HuH-7 (cell line): ENCODE data around the gene IL16.

Experiments
- DNase-seq: peaks from one replicate; pipeline ENCODE4 v3.0.0; 2011; ENCODE audit warnings: low spot score

The IL16 gene

DNA sequence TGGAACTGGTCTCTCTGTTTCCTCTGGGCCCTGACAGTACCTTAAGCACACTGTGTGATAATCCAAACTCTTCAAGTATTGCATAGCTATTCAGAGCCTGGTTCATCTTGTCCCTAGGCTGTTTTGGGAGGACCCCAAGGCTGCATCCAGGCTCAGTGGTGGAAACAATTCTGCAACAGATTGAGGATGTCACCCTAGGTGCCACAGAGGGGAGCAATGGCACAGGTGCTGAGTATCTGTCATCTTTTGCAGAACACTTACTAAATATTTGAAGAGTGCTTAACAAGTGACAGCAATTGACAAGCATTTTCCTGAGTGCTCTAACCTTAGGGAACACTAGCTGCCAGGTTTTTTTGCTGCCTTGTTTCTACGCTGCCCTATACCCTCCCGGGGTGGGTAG, 99.5 kb downstream of the IL16 start:
- DNase-seq = no peak

GRCh38 chr15:81296673-81297072, 100.0 kb downstream of the IL16 start:
- DNase-seq = no peak

- no peak for DNase-seq
These were observed 100.5 kb downstream of the IL16 start for GRCh38 chr15:81297147-81297572.

DNA sequence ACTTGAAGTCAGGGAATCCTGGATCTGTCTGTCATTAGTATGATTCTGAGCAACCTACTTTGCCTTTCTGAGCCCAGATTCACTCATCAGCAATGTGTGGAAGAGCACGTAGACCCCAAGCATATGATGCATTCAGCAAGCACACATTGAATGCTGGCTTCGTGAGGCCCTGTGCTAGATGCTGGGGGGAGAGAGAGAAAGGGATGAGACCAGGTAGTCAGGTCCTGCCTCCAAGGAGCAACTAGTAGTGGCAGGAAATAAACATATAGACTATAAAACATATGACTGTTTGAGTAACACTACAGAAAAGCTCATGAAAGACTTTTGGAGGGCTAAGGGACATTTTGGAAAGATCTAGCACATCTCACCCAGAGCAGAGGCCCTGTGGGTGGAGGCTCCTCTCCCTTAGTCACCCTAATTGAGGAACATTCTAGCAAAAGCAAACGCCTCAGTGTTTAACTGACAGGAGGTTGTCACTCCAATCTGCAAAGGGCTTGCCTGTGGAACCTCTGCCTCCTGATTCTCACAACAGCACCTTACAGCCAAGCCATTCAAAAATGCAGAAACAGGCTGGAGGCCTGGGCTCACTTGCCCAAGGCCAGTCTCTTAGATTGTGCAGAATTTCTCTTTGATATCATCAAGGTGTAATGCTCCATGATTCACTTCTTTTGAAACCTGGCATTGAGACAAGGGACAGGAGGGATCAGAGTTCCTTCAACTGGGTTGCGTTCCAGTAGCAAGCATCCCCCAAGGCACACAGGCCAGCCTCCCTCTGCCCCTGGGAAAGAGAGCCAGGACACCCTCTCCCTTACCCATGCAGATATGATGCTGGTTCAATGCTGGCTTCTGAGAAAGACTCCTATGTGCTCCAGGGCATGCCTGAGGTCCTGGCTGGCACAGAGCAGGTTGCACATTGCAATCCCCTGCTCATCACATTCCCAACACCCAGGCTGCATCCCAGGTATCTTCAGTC, 101.2 kb downstream of the IL16 start:
- no peak for DNase-seq

DNA sequence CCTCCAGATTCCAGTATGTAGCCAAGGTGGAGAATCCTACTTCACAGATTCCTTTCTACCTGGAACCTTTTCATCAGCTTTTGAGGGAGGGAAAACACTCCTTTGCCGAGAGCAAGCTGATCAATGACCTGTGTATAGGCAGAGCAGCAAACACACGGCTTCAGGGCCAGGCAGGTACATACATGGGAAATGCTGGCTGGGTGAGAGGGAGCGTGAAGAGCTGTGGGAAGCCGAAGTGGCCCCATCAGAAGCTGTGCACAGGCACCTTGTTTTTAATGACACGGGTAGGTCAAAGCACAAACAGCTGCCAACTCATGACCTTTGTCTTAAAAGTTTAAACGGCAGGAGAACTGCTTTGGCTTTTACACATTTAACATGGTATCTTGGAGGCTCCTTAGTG, 101.9 kb downstream of the IL16 start:
- no peak for DNase-seq

DNA sequence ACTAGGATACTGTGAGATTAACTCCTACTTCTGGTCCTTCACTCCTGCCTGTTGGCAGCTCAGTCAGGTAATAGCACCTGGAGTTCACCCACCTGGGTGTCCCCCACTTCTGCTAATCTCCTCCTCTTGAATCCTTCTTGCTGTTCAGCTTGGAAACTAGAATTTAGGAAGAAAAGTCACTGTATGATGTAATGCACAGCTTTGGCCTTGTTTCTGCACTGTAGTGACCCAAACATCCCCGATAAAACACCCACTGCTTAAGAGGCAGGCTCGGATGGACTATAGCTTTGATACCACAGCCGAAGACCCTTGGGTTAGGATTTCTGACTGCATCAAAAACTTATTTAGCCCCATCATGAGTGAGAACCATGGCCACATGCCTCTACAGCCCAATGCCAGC, 102.5 kb downstream of the IL16 start:
- no peak for DNase-seq

GRCh38 chr15:81299630-81300273, 103.1 kb downstream of the IL16 start:
- DNase-seq = no peak

GRCh38 chr15:81301385-81301784, 104.7 kb downstream of the IL16 start:
- no peak for DNase-seq

GRCh38 chr15:81301815-81302399, 105.2 kb downstream of the IL16 start:
- DNase-seq = no peak

- DNase-seq = no peak
These were observed 106.0 kb downstream of the IL16 start for GRCh38 chr15:81302701-81303109.

- DNase-seq = no peak
These were observed 106.9 kb downstream of the IL16 start for GRCh38 chr15:81303244-81304225.

- no peak for DNase-seq
These were observed 107.5 kb downstream of the IL16 start for GRCh38 chr15:81304226-81304625.

- no peak for DNase-seq
These were observed 111.6 kb downstream of the IL16 start for GRCh38 chr15:81308260-81308659.

DNA sequence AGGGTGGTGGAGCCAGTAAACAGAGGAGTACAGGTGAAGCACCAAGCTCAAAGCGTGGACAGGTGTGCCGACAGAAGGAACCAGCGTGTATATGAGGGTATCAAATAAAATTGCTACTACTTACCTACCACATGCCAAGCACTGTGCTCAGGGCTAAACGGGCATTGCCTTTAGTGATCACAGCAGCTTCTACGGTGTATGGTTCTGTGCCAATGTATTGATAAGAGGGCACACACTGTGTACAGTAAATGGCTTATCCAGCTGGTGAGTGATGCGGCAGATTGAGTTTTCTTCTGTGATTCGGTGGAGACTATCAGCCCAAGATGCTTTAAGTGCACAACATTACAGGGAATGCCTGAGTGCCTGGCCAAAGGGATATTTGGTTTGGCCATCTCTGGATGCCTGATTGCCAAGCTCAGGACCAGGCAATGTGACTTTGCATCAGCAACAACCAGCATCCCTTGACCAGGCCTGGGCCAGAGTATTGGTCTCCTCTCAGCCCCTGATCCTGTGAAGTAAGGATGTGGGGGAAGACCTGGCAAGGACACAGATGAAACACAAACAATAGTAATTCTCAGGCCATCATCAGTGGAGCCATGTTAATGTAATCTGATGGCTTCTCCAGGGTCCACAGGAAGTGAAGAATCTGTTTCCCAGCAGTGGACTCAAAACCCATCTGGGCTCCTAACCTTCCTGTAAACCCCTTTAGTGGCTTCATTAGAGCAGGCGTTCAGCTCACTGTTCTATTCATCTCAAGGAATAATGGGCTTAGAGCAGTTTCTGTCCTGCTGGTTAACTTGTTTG, 113.2 kb downstream of the IL16 start:
- DNase-seq = no peak

DNA sequence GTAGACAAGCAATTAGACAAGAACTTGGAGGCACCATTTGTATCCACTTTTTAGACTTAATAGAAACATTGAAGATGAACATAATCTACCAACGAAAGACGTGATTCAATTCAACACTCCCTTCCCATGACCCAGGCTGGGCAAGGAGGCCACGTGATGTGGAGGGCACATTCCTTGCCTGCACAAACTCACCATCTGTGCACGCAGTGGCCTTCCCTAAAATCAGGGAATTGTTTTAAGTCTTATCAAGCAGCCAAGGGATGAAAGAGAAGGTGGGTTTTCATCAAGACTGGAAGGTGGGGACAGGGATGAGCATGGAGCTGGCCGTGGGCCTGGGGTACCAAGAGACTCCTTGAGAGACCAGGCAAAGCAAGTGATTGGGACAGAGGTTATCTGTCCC, 113.8 kb downstream of the IL16 start:
- no peak for DNase-seq

DNA sequence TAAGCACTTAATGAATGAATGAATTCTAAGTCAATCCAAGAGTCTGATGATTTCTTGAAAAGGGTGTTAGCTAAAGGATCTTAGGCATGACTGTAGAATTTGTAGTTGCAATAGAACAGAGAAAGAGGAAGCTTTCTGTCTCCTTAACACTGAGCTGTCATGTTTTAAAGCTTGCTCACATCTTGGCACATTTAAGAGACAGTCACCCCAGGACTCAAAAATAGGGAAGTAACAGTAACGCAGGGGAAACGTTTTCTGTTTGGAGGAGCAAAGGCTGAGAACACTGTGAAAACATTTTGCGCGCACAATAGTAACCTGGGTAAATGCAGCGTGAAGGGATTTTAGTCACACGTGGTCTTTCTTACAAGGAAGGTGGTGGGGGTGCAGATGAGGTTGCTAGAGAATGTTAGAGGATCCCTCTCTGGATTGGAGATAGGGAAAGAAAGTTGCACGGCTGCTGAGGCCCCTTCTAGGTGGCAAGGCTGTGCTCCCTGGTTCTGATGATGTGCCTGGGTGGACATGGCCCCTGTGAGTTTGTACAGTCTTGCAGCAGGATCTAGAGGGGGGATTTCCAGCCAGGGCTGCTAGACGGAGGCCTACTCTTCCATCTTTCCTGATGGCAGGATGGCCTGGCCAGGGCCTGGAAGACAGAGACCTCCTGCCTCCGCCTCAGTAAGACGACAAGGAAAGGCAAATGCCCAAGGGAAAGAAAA, 115.2 kb downstream of the IL16 start:
- DNase-seq = no peak

DNA sequence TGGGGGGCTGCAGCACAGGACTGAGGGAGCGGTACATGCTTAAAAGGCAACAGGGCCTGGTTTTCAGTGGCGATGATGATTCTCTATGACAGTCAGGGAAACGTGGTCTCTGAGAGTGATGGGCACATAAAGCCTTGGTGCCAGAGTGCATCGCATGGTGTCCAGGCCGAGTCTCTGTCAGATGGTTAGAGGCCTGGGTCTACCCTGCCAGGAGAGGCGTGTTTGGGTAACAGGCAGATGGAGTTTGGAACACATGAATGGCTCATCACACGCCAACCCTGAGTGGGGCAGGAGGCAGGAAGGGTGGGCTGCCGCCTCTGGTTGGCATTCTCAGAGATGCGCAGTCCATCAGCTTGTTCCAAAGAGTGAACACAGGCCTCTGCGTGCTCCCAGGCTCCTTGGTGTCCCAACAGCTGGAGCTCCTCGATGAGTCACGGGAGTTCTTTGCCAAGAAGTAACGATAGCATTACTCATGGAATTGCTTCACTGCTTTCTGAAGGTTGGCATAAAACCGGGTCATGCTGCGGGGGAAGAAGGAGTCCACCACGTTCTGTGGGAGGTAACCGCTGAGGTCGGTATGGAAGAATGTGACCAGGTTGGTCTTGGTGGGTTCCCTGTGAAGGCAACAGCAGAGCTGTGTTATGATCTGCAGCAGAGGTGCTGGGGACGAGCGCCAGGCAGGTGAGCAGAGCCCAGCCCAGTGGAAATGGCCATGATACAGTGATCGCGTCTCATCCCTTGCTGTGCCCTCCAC, 116.3 kb downstream of the IL16 start:
- DNase-seq = no peak

- DNase-seq = no peak
These were observed 117.0 kb downstream of the IL16 start for GRCh38 chr15:81313686-81314085.

GRCh38 chr15:81314378-81314777, 117.7 kb downstream of the IL16 start:
- no peak for DNase-seq
